Measurements from ENCODE around the gene CBLL1.

CBLL1 gene

DNA sequence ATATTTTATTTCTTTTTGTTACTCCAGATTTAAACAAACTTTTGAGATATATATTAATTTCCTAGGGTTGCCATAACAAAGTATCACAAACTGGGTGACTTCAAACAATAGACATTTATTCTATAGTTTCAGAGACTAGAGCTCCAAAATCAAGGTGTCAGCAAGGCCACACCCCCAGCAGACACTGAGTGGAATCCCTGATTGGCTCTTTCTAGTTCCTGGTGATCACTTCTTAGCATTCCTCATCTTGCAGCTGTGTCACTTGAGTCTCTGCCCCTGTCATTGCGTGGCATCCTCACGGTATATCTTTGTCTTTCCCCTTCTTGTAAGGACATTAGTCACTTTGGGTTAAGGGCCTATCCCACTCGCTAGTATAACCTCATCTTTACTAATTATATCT, 66.7 kb downstream of the CBLL1 start:
- DNase-seq (ENCODE audit: low spot score) = no peak

Data from pons (tissue), 1 donor.